Progenitor cell of endocrine pancreas (in vitro differentiated cells): ENCODE results near the gene ATXN7L1. TPM values are rescaled to one million over a fixed set of nuclear protein-coding genes. Genes with fewer than 3 reads are reported as not detected.

Source experiments
- DNase-seq: peaks from one replicate; pipeline ENCODE4 v3.0.0; 2021; ENCODE audit warnings: low spot score; ENCODE audit not compliant: unreplicated experiment
- H3K27ac Mint-ChIP-seq: 2 replicates; pipeline ENCODE4 v1.8.0; 2021; ENCODE audit warnings: mild to moderate bottlenecking, moderate library complexity, mixed read lengths
- H3K27me3 Mint-ChIP-seq: 2 replicates; pipeline ENCODE4 v1.8.0; 2021; ENCODE audit warnings: mixed read lengths
- H3K36me3 Mint-ChIP-seq: 2 replicates; pipeline ENCODE4 v1.8.0; 2022; ENCODE audit warnings: mixed read lengths; ENCODE audit not compliant: insufficient read depth
- H3K4me1 Mint-ChIP-seq: 2 replicates; pipeline ENCODE4 v1.8.0; 2021; ENCODE audit warnings: low read depth, mixed read lengths
- H3K4me3 Mint-ChIP-seq: 2 replicates; pipeline ENCODE4 v1.8.0; 2021; ENCODE audit warnings: low read depth, mild to moderate bottlenecking, moderate library complexity, mixed read lengths
- H3K9me3 Mint-ChIP-seq: 2 replicates; pipeline ENCODE4 v1.8.0; 2021; ENCODE audit warnings: low read depth, mixed read lengths
- total RNA-seq: library from RNA; stranded (reverse); gene quantifications from 2 replicates; pipeline ENCODE4 v1.2.1, GENCODE V29; 2021
- TF ChIP-seq, protein P1 (sequence below): fragments of 200-600 bp; sonication (generic); IDR thresholded peaks from one replicate; pipeline ENCODE4 v1.5.0; 2021; ENCODE audit warnings: antibody characterized with exemption, mild to moderate bottlenecking; ENCODE audit not compliant: unreplicated experiment

The ATXN7L1 gene
- total RNA-seq, 1 donor from 2014 or later, result 18.3 TPM

DNA sequence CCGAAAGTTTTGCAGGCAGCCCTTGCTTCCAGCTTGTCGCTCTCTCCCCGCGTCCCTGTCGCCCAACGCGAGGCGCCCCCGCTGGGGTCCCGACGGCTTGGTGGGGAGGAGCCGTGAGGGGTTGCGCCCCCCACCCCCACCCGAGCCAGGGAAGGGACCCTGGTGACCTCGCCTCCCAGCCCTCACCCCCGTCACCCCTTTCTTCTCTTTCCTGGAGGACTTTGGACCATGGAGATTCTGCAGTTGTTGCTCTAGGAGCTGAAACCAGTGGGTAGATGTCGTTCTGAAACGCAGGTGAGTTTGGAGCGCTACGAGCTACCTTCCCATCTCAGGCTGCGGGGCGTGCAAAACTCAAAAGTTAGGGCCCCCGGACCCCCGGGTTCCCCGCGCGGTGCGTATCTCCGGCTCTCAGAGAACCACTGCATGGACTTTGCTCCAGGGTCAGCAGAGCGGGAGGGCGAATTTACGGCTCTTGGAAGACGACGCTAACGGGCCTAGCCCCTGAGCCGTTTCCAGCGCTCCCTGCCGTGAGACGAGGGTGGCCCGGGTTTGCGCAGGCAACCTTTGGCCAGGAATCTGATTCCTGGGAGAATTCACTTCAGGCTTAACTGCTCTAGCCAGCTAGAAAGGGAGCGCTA, 684 bp upstream of the ATXN7L1 start:
- peak; percentile 50 for DNase-seq
- Mint-ChIP-seq H3K4me3 (peak overlapping the region; percentile 86), H3K27me3 (peaks cover 34% of the 10 kb centered on the region), H3K27ac (peak overlapping the region; percentile 23), H3K36me3 (peaks cover 7% of the 10 kb centered on the region), H3K9me3 (no peaks in the 10 kb centered on the region), H3K4me1 (peaks cover 27% of the 10 kb centered on the region)
- TF ChIP-seq, protein P1, sequence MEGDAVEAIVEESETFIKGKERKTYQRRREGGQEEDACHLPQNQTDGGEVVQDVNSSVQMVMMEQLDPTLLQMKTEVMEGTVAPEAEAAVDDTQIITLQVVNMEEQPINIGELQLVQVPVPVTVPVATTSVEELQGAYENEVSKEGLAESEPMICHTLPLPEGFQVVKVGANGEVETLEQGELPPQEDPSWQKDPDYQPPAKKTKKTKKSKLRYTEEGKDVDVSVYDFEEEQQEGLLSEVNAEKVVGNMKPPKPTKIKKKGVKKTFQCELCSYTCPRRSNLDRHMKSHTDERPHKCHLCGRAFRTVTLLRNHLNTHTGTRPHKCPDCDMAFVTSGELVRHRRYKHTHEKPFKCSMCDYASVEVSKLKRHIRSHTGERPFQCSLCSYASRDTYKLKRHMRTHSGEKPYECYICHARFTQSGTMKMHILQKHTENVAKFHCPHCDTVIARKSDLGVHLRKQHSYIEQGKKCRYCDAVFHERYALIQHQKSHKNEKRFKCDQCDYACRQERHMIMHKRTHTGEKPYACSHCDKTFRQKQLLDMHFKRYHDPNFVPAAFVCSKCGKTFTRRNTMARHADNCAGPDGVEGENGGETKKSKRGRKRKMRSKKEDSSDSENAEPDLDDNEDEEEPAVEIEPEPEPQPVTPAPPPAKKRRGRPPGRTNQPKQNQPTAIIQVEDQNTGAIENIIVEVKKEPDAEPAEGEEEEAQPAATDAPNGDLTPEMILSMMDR, result no peak

DNA sequence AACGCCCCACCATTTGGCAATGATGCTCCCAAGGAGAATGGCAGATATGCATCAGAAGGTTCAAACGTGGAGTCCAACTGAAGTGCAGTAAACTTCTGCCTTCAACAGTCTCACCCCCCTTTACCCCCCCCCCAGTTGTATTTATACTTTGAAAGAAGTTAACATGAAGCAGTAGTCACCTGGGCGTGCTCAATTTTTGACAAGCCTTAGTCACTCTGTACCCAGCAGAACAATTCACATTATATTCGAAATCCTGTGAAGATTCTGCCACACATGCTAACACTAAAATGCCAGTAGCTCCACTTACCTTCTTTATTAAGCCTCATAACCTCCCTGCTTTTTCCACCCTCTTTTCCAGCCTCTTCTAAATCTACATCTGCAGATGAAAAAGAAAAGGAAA, 894 bp downstream of the ATXN7L1 start:
- peaks cover 24% of the 10 kb centered on the region for H3K27me3 Mint-ChIP-seq
- TF ChIP-seq, protein P1, result no peak
- peak overlapping the region; percentile 99 for H3K27ac Mint-ChIP-seq
- DNase-seq, result no peak
- no peaks in the 10 kb centered on the region for H3K9me3 Mint-ChIP-seq
- peaks cover 26% of the 10 kb centered on the region for H3K4me1 Mint-ChIP-seq
- peaks cover 8% of the 10 kb centered on the region for H3K36me3 Mint-ChIP-seq
- peak overlapping the region; percentile 99 for H3K4me3 Mint-ChIP-seq

GRCh38 chr7:105874055-105874454, 2.3 kb downstream of the ATXN7L1 start:
- H3K9me3 Mint-ChIP-seq, result no peaks in the 10 kb centered on the region
- no peak overlapping the region for H3K4me3 Mint-ChIP-seq
- peaks cover 14% of the 10 kb centered on the region for H3K36me3 Mint-ChIP-seq
- DNase-seq, result no peak
- no peak overlapping the region for H3K27ac Mint-ChIP-seq
- H3K27me3 Mint-ChIP-seq, result peaks cover 16% of the 10 kb centered on the region
- peaks cover 26% of the 10 kb centered on the region for H3K4me1 Mint-ChIP-seq
- TF ChIP-seq, protein P1, result no peak

GRCh38 chr7:105872491-105872890, 3.9 kb downstream of the ATXN7L1 start:
- Mint-ChIP-seq H3K4me3 (no peak overlapping the region), H3K27me3 (peaks cover under 1% of the 10 kb centered on the region), H3K36me3 (peaks cover 17% of the 10 kb centered on the region)

GRCh38 chr7:105871142-105871541, 5.3 kb downstream of the ATXN7L1 start:
- no peaks in the 10 kb centered on the region for H3K9me3 Mint-ChIP-seq
- H3K27ac Mint-ChIP-seq, result no peak overlapping the region
- H3K36me3 Mint-ChIP-seq, result peaks cover 19% of the 10 kb centered on the region
- TF ChIP-seq, protein P1, result no peak
- peaks cover 4% of the 10 kb centered on the region for H3K4me1 Mint-ChIP-seq
- no peak overlapping the region for H3K4me3 Mint-ChIP-seq
- DNase-seq, result no peak
- no peaks in the 10 kb centered on the region for H3K27me3 Mint-ChIP-seq

More at GRCh38 chr7:105872491-105872890, 3.9 kb downstream of the ATXN7L1 start:
- no peak for DNase-seq
- Mint-ChIP-seq H3K9me3 (no peaks in the 10 kb centered on the region), H3K27ac (no peak overlapping the region), H3K4me1 (peaks cover 10% of the 10 kb centered on the region)
- TF ChIP-seq, protein P1, result no peak
